H1 (cell line): Measurements from ENCODE around the gene FBXW5. TPM values are rescaled to one million over a fixed set of nuclear protein-coding genes. Genes with fewer than 3 reads are reported as not detected.

Source experiments
- CTCF ChIA-PET: fragments of 300-600 bp; sonication (Branson Sonifier 250); formaldehyde crosslinking; loops from one replicate; lab custom pipeline; 2021; ENCODE audit not compliant: partially characterized antibody; lab: Charles Lee
- POLR2A ChIA-PET: fragments of 300-600 bp; sonication (Branson Sonifier 250); formaldehyde crosslinking; loops from one replicate; lab custom pipeline; 2021; ENCODE audit warnings: inconsistent platforms; ENCODE audit not compliant: partially characterized antibody; lab: Charles Lee
- DNase-seq, 2 experiments: peaks; one replicate each; pipeline versions ENCODE4 v3.0.0 to v3.0.0-alpha.2; 2010 to 2022; ENCODE audit warnings: low spot score in 2 of 2, low read depth in 1 of 2, mixed read lengths in 1 of 2
- FAIRE-seq: peaks from 2 replicates; lab custom pipeline; 2011; peaks lifted over from hg19 to GRCh38; lab: Jason Lieb, UNC
- H2AFZ ChIP-seq: 2 replicates; pipeline ENCODE4 v1.8.1; 2012; ENCODE audit warnings: low read length, inconsistent platforms
- H2AK5ac ChIP-seq: 2 replicates; pipeline ENCODE4 v1.6.1; 2013; ENCODE audit warnings: low read depth, low read length
- H2BK120ac ChIP-seq: replicated peaks from 2 replicates; pipeline ENCODE3; 2013; ENCODE audit warnings: low read depth, low read length, inconsistent platforms
- H2BK12ac ChIP-seq: 2 replicates; pipeline ENCODE4 v1.6.1; 2013; ENCODE audit warnings: low read depth, low read length
- H2BK15ac ChIP-seq: 2 replicates; pipeline ENCODE4 v1.6.1; 2013; ENCODE audit warnings: low read length
- H2BK20ac ChIP-seq: 2 replicates; pipeline ENCODE4 v1.6.1; 2013; ENCODE audit warnings: low read length
- H2BK5ac ChIP-seq: 2 replicates; pipeline ENCODE4 v1.6.1; 2013; ENCODE audit warnings: low read depth, low read length
- H3K14ac ChIP-seq: 2 replicates; pipeline ENCODE4 v1.6.1; 2013; ENCODE audit warnings: inconsistent platforms; ENCODE audit not compliant: insufficient read length
- H3K18ac ChIP-seq: 2 replicates; pipeline ENCODE4 v1.6.1; 2013; ENCODE audit warnings: low read length; ENCODE audit errors: extremely low read depth
- H3K23ac ChIP-seq: 2 replicates; pipeline ENCODE4 v1.6.1; 2013; ENCODE audit warnings: inconsistent platforms; ENCODE audit not compliant: insufficient read length
- H3K23me2 ChIP-seq: 2 replicates; pipeline ENCODE4 v1.6.1; 2013; ENCODE audit warnings: low read depth, low read length
- H3K27ac ChIP-seq: 2 replicates; pipeline ENCODE4 v1.6.1; 2011; ENCODE audit warnings: low read depth, low read length, inconsistent platforms
- H3K27me3 ChIP-seq, 4 experiments: replicated peaks in 1 of 4; 1 replicate in 1 of 4; 2 replicates in 3 of 4; pipeline versions ENCODE4 v1.6.1 to v1.8.1; 2011 to 2013; ENCODE audit warnings: low read length in 3 of 4, mild to moderate bottlenecking in 3 of 4, inconsistent platforms in 2 of 4, mixed read lengths in 2 of 4, moderate library complexity in 1 of 4; ENCODE audit not compliant: control insufficient read depth in 3 of 4, insufficient read depth in 3 of 4; ENCODE audit errors: extremely low read depth in 1 of 4
- H3K36me3 ChIP-seq, 4 experiments: 2 replicates each; pipeline versions ENCODE4 v1.6.1 to v1.8.1; 2011 to 2013; ENCODE audit warnings: mild to moderate bottlenecking in 4 of 4, low read length in 3 of 4, moderate library complexity in 2 of 4, control low read depth in 1 of 4, inconsistent platforms in 1 of 4; ENCODE audit not compliant: insufficient read depth in 4 of 4, control insufficient read depth in 2 of 4
- H3K4ac ChIP-seq: replicated peaks from 2 replicates; pipeline ENCODE3; 2013; ENCODE audit warnings: low read length, low read depth, mixed read lengths, inconsistent platforms; ENCODE audit not compliant: insufficient read length
- H3K4me1 ChIP-seq, 4 experiments: replicated peaks in 1 of 4; 1 replicate in 1 of 4; 2 replicates in 3 of 4; pipeline versions ENCODE4 v1.6.1 to v1.8.1; 2011 to 2013; ENCODE audit warnings: low read length in 3 of 4, inconsistent platforms in 2 of 4, mixed read lengths in 1 of 4; ENCODE audit not compliant: insufficient read depth in 4 of 4, control insufficient read depth in 3 of 4
- H3K4me2 ChIP-seq, 2 experiments: 2 replicates each; pipeline versions ENCODE4 v1.6.1 to v1.8.1; 2011 to 2013; ENCODE audit warnings: low read depth in 2 of 2, low read length in 2 of 2, control low read depth in 1 of 2, inconsistent platforms in 1 of 2, mild to moderate bottlenecking in 1 of 2; ENCODE audit not compliant: insufficient read depth in 1 of 2
- H3K4me3 ChIP-seq, 4 experiments: fragments of 200-600, 300-600 bp in 1 of 4; sonication (generic), shearing (Covaris generic), sonication (Bioruptor Twin) in 1 of 4; 2 replicates each; pipeline versions ENCODE4 v1.5.1 to v1.8.1; 2011 to 2016; ENCODE audit warnings: low read length in 4 of 4, low read depth in 3 of 4, control low read depth in 2 of 4, inconsistent platforms in 2 of 4, mild to moderate bottlenecking in 2 of 4, mixed read lengths in 1 of 4, moderate library complexity in 1 of 4; ENCODE audit not compliant: insufficient read depth in 2 of 4; ENCODE audit errors: extremely low read depth in 1 of 4
- H3K56ac ChIP-seq: replicated peaks from 2 replicates; pipeline ENCODE3; 2013; ENCODE audit warnings: low read depth, mild to moderate bottlenecking, mixed read lengths, low read length, inconsistent platforms; ENCODE audit not compliant: insufficient read length
- H3K79me1 ChIP-seq: 2 replicates; pipeline ENCODE4 v1.6.1; 2013; ENCODE audit warnings: low read depth, low read length, control low read depth
- H3K79me2 ChIP-seq, 2 experiments: 2 replicates each; pipeline versions ENCODE4 v1.6.1 to v1.8.1; 2012 to 2013; ENCODE audit warnings: low read length in 2 of 2, mild to moderate bottlenecking in 2 of 2, inconsistent platforms in 1 of 2; ENCODE audit not compliant: insufficient read depth in 2 of 2, control insufficient read depth in 1 of 2
- H3K9ac ChIP-seq, 4 experiments: replicated peaks in 1 of 4; 1 replicate in 1 of 4; 2 replicates in 3 of 4; pipeline versions ENCODE4 v1.6.1 to v1.8.1; 2011 to 2013; ENCODE audit warnings: low read depth in 3 of 4, low read length in 3 of 4, control low read depth in 2 of 4, mild to moderate bottlenecking in 2 of 4, moderate library complexity in 2 of 4, inconsistent platforms in 1 of 4; ENCODE audit errors: extremely low read depth in 1 of 4
- H3K9me3 ChIP-seq, 2 experiments: 2 replicates each; pipeline versions ENCODE4 v1.6.1 to v1.8.1; 2012 to 2013; ENCODE audit warnings: mild to moderate bottlenecking in 2 of 2, moderate library complexity in 2 of 2, control low read depth in 1 of 2, inconsistent platforms in 1 of 2, low read depth in 1 of 2, low read length in 1 of 2, mixed read lengths in 1 of 2; ENCODE audit not compliant: insufficient read depth in 2 of 2
- H4K20me1 ChIP-seq, 2 experiments: replicated peaks in 1 of 2; 2 replicates each; pipeline versions ENCODE3 to v1.8.1; 2011 to 2013; ENCODE audit warnings: inconsistent platforms in 2 of 2, low read length in 2 of 2, mild to moderate bottlenecking in 1 of 2; ENCODE audit not compliant: insufficient read depth in 2 of 2, control insufficient read depth in 1 of 2
- H4K5ac ChIP-seq: 2 replicates; pipeline ENCODE4 v1.6.1; 2013; ENCODE audit warnings: low read length, low read depth, mixed read lengths, inconsistent platforms; ENCODE audit not compliant: insufficient read length
- H4K8ac ChIP-seq: 2 replicates; pipeline ENCODE4 v1.8.0; 2013; ENCODE audit warnings: mild to moderate bottlenecking, moderate library complexity, low read length, inconsistent platforms; ENCODE audit not compliant: insufficient read depth; ENCODE audit errors: extremely low read depth
- H4K91ac ChIP-seq: replicated peaks from 2 replicates; pipeline ENCODE3; 2013; ENCODE audit warnings: low read length, mixed read lengths, inconsistent platforms; ENCODE audit not compliant: insufficient read length
- GABPA ChIP-seq: IDR thresholded peaks from 2 replicates; pipeline ENCODE4 v1.6.1; 2011; ENCODE audit warnings: mild to moderate bottlenecking, low read length, moderate library complexity, borderline replicate concordance; ENCODE audit not compliant: insufficient read depth
- KDM4A ChIP-seq: IDR thresholded peaks from one replicate; pipeline ENCODE4 v1.7.1; 2012; ENCODE audit warnings: low read depth, mild to moderate bottlenecking, moderate library complexity, low read length, inconsistent platforms; ENCODE audit not compliant: severe bottlenecking
- MAFK ChIP-seq: IDR thresholded peaks from 2 replicates; pipeline ENCODE4 v1.6.1; 2012; ENCODE audit warnings: low read depth, mild to moderate bottlenecking, improper control_type of control experiment, low read length
- RAD21 ChIP-seq, 2 experiments: IDR thresholded peaks in 1 of 2; conservative IDR thresholded peaks in 1 of 2; 2 replicates each; pipeline ENCODE4 v1.6.1; 2011; ENCODE audit warnings: low read depth in 2 of 2, low read length in 2 of 2, improper control_type of control experiment in 1 of 2, inconsistent platforms in 1 of 2, mild to moderate bottlenecking in 1 of 2, moderate library complexity in 1 of 2
- USF2 ChIP-seq: IDR thresholded peaks from 2 replicates; pipeline ENCODE4 v1.6.1; 2011; ENCODE audit warnings: low read length, improper control_type of control experiment
- WGBS, 2 experiments: shearing (Covaris generic) in 1 of 2; methylation state at CpG; one replicate each; pipeline versions ENCODE4 v1.1.6 to v1.1.7; 2013 to 2015; ENCODE audit warnings: low lambda C conversion rate in 2 of 2, mixed read lengths in 2 of 2, inconsistent platforms in 1 of 2, low coverage in 1 of 2, missing lambda C conversion rate in 1 of 2; ENCODE audit not compliant: insufficient replicate concordance in 2 of 2, insufficient coverage in 1 of 2, insufficient read length in 1 of 2; ENCODE audit errors: extremely low coverage in 1 of 2, missing lambda C conversion rate in 1 of 2; 5-methylcytosine and 5-hydroxymethylcytosine counted together
- polyA plus RNA-seq, 7 experiments: library from polyadenylated mRNA; depleted of rRNA in 3 of 7; stranded (reverse) in 5 of 7; unstranded in 2 of 7; fragments of >200 nt in 5 of 7; fragments of 200-250 nt in 2 of 7; gene quantifications; 1 replicate in 5 of 7; 2 replicates in 1 of 7; 4 replicates in 1 of 7; pipeline versions ENCODE4 v1.2.1 to v1.2.3, GENCODE V29; 2011 to 2013; ENCODE audit warnings: missing spikeins in 2 of 7, mixed read lengths in 2 of 7
- total RNA-seq: library from RNA; stranded (reverse); fragmentation: NEBNext Ultra II Directional; extraction: Animal tissue kit (Norgen Biotek cat#: 25700); gene quantifications from 2 replicates; pipeline ENCODE4 v1.2.1, GENCODE V29; 2021
- TF ChIP-seq, protein P1 (sequence below), 3 experiments: IDR thresholded peaks; 1 replicate in 2 of 3; 2 replicates in 1 of 3; pipeline versions ENCODE4 v1.5.1 to v1.6.1; 2011; ENCODE audit warnings: low read length in 3 of 3, mild to moderate bottlenecking in 3 of 3, inconsistent platforms in 2 of 3, low read depth in 1 of 3, moderate library complexity in 1 of 3; ENCODE audit not compliant: insufficient read depth in 1 of 3; ENCODE audit errors: control extremely low read depth in 1 of 3

The FBXW5 gene
- total and polyA plus RNA-seq, 2 of the 8 experiments (the other 6 are each of a cell fraction or from before 2014, with no cell fraction given): 49.0 to 71.0 TPM

DNA sequence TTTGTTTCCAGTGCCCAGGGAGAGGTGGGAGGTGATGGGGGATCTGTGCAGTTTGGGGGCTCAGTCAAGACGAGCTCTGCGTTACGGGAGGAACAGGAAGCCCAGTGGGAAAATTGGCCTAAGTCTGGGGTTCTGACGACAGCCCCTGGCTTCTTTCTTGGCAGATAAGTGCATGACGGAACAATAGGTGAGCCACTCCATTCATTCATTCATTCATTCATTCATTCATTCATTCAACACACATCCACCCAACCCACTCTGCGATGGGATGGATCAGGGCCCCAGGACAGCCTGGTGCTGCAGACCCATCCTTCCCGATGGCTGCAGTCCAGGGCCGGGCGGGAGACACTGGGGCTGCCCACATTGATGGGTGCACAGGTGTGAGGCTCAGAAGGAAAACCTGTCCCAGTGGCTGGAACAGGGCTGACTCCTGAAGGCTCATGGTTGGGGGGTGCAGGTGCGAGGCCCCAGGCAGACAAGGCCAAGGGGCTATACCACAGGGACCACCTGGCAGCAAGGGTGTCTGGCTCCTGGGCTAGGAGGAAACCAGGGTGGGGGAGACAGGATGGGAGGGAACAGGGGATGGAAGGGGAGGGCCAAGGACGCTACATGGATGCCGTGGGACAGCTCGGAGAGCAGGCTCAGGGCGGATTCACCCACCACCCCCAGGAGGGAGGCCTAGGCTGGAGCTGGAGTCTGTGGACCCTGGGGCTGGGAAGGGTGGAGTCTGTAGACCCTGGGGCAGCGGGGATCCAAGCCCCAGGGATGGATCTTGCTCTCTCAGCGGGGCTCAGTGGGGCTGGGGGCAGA, 36.3 kb upstream of the FBXW5 start:
- Histone ChIP-seq H2BK20ac (no peak overlapping the region), H3K36me3 (no peaks in the 10 kb centered on the region), H4K20me1 (peaks cover 0 to 3% of the 10 kb centered on the region in 2 experiments), H3K18ac (no peak overlapping the region), H2AK5ac (no peak overlapping the region), H3K4me2 (no peak overlapping the region), H3K56ac (no peak overlapping the region), H2BK5ac (no peak overlapping the region), H3K27ac (no peak overlapping the region), H2BK120ac (no peak overlapping the region), H3K79me2 (no peaks in the 10 kb centered on the region), H4K91ac (no peak overlapping the region), H2AFZ (no peak overlapping the region), H3K9ac (no peak overlapping the region), H2BK15ac (no peak overlapping the region), H4K8ac (no peak overlapping the region), H3K23ac (no peak overlapping the region), H3K23me2 (peaks cover 20% of the 10 kb centered on the region; the same call in 1 of the 2 replicates), H3K14ac (no peak overlapping the region), H3K9me3 (no peaks in the 10 kb centered on the region), H2BK12ac (no peak overlapping the region), H3K79me1 (no peaks in the 10 kb centered on the region), H3K4me3 (no peak overlapping the region), H3K4ac (no peak overlapping the region), H3K4me1 (peaks cover 0 to 16% (median 7%) of the 10 kb centered on the region in 4 experiments; a peak in 5 of 7 replicates), H3K27me3 (peaks cover 13 to 30% (median 27%) of the 10 kb centered on the region in 4 experiments), H4K5ac (no peak overlapping the region)
- ChIA-PET CTCF (interaction anchor here (1.0 to 3.0 kb wide), 3 partner anchors 48 to 180 kb away, joined by 4 to 18 read pairs (median 5); partner anchors contain the start of gene ABCA2), POLR2A (interaction anchor here (0.7 to 0.8 kb wide), 2 partner anchors 14 to 209 kb away, joined by 3 read pairs; no protein-coding TSS in a partner anchor)
- FAIRE-seq (no peak), DNase-seq (no peak)
- WGBS, 2 experiments: 90% methylated on average over 16 of the region's 16 CpGs; no CpG with 5 or more reads in 1 of the 2 experiments
- no peak for TF ChIP-seq GABPA
- no peak for TF ChIP-seq RAD21 (IDR thresholded peaks at IDR 0.05 in 1 of 2, conservative IDR thresholded peaks at IDR 0.05 in 1 of 2; ENCODE audit: low read depth in 2 of 2, low read length in 2 of 2)
- TF ChIP-seq USF2: no peak
- TF ChIP-seq KDM4A: no peak
- TF ChIP-seq MAFK: no peak
- TF ChIP-seq, protein P1, sequence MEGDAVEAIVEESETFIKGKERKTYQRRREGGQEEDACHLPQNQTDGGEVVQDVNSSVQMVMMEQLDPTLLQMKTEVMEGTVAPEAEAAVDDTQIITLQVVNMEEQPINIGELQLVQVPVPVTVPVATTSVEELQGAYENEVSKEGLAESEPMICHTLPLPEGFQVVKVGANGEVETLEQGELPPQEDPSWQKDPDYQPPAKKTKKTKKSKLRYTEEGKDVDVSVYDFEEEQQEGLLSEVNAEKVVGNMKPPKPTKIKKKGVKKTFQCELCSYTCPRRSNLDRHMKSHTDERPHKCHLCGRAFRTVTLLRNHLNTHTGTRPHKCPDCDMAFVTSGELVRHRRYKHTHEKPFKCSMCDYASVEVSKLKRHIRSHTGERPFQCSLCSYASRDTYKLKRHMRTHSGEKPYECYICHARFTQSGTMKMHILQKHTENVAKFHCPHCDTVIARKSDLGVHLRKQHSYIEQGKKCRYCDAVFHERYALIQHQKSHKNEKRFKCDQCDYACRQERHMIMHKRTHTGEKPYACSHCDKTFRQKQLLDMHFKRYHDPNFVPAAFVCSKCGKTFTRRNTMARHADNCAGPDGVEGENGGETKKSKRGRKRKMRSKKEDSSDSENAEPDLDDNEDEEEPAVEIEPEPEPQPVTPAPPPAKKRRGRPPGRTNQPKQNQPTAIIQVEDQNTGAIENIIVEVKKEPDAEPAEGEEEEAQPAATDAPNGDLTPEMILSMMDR (IDR thresholded peaks at IDR 0.05; ENCODE audit: control extremely low read depth in 1 of 3, insufficient read depth in 1 of 3, low read depth in 1 of 3, low read length in 3 of 3): no peak
